Measurements from ENCODE around the gene RSPO3.
"Not testable (repeated sequence)": the region's sequence is repeated elsewhere in the genome, so short reads cannot be mapped to it uniquely, and the experiment has no call there.

Gene RSPO3

GRCh38 chr6:127202676-127203075 is 84.2 kb downstream of the RSPO3 start:
- peak; percentile 76 to 77 for DNase-seq (ENCODE audit: low read depth in 2 of 2)

- no peak for DNase-seq (ENCODE audit: low read depth in 2 of 2)
Observed at GRCh38 chr6:127204281-127204680, 85.8 kb downstream of the RSPO3 start.

- DNase-seq (ENCODE audit: low read depth in 2 of 2): no peak
Observed at GRCh38 chr6:127205036-127205435, 86.6 kb downstream of the RSPO3 start.

- DNase-seq (ENCODE audit: low read depth in 2 of 2): no peak
Observed at GRCh38 chr6:127206531-127207095, 88.1 kb downstream of the RSPO3 start.

- peak in 1 of 2 experiments; percentile 39 for DNase-seq (ENCODE audit: low read depth in 2 of 2)
Observed at GRCh38 chr6:127207591-127208120, 89.2 kb downstream of the RSPO3 start.

GRCh38 chr6:127210725-127211124 is 92.3 kb downstream of the RSPO3 start:
- no peak for DNase-seq (ENCODE audit: low read depth in 2 of 2)

- DNase-seq (ENCODE audit: low read depth in 2 of 2): no peak
Observed at GRCh38 chr6:127212376-127212775, 93.9 kb downstream of the RSPO3 start.

GRCh38 chr6:127214032-127214431 is 95.6 kb downstream of the RSPO3 start:
- DNase-seq (ENCODE audit: low read depth in 2 of 2): not testable (repeated sequence)

GRCh38 chr6:127214531-127214930 is 96.1 kb downstream of the RSPO3 start:
- DNase-seq (ENCODE audit: low read depth in 2 of 2): not testable (repeated sequence)

- DNase-seq (ENCODE audit: low read depth in 2 of 2): no peak
Observed at GRCh38 chr6:127215931-127216330, 97.5 kb downstream of the RSPO3 start.

GRCh38 chr6:127216810-127217789 is 98.6 kb downstream of the RSPO3 start:
- no peak for DNase-seq (ENCODE audit: low read depth in 2 of 2)

GRCh38 chr6:127219869-127220268 is 101.4 kb downstream of the RSPO3 start:
- DNase-seq (ENCODE audit: low read depth in 2 of 2): no peak

GRCh38 chr6:127221201-127221600 is 102.7 kb downstream of the RSPO3 start:
- no peak for DNase-seq (ENCODE audit: low read depth in 2 of 2)

- DNase-seq (ENCODE audit: low read depth in 2 of 2): no peak
Observed at GRCh38 chr6:127222418-127222817, 103.9 kb downstream of the RSPO3 start.

- DNase-seq (ENCODE audit: low read depth in 2 of 2): no peak
Observed at GRCh38 chr6:127225497-127225896, 107.0 kb downstream of the RSPO3 start.

GRCh38 chr6:127233819-127234218 is 115.3 kb downstream of the RSPO3 start:
- not testable (repeated sequence) for DNase-seq (ENCODE audit: low read depth in 2 of 2)

GRCh38 chr6:127243501-127243900 is 125.0 kb downstream of the RSPO3 start:
- DNase-seq (ENCODE audit: low read depth in 2 of 2): no peak

Measured in fibroblast of skin of left quadriceps (primary cell).